Naive B cell (primary cell): ENCODE data around the gene ANKRD65. TPM values are rescaled to one million over a fixed set of nuclear protein-coding genes. Genes with fewer than 3 reads are reported as not detected.
"Not testable (repeated sequence)": the region's sequence is repeated elsewhere in the genome, so short reads cannot be mapped to it uniquely, and the experiment has no call there.

Experiments
- ATAC-seq, 2 donors: fragments of 150-1000 bp; cut with Tn5 transposase; 2 replicates each; pipeline ENCODE4 v1.10.0; 2021; ENCODE audit warnings: low read depth in 2 of 2, mild to moderate bottlenecking in 2 of 2, moderate library complexity in 2 of 2
- DNase-seq: peaks from one replicate; pipeline ENCODE4 v3.0.0; 2022
- H3K27ac Mint-ChIP-seq, 6 donors: one replicate each; pipeline ENCODE4 v1.8.0; 2020 to 2022; ENCODE audit warnings: mild to moderate bottlenecking in 6 of 6, mixed read lengths in 6 of 6, moderate library complexity in 5 of 6, inconsistent platforms in 2 of 6
- H3K27me3 Mint-ChIP-seq, 3 donors: one replicate each; pipeline ENCODE4 v1.8.0; 2021 to 2022; ENCODE audit warnings: mixed read lengths in 3 of 3, mild to moderate bottlenecking in 1 of 3
- H3K36me3 Mint-ChIP-seq, 2 donors: one replicate each; pipeline ENCODE4 v1.8.0; 2020 to 2022; ENCODE audit warnings: mixed read lengths in 2 of 2, inconsistent platforms in 1 of 2, mild to moderate bottlenecking in 1 of 2
- H3K4me1 Mint-ChIP-seq, 3 donors: one replicate each; pipeline ENCODE4 v1.8.0; 2020 to 2022; ENCODE audit warnings: mixed read lengths in 3 of 3, inconsistent platforms in 1 of 3, mild to moderate bottlenecking in 1 of 3, moderate library complexity in 1 of 3
- H3K4me3 Mint-ChIP-seq, 8 donors: one replicate each; pipeline ENCODE4 v1.8.0; 2020 to 2022; ENCODE audit warnings: mild to moderate bottlenecking in 8 of 8, mixed read lengths in 8 of 8, moderate library complexity in 8 of 8, inconsistent platforms in 2 of 8
- H3K9me3 Mint-ChIP-seq, 7 donors: one replicate each; pipeline ENCODE4 v1.8.0; 2020 to 2022; ENCODE audit warnings: mixed read lengths in 7 of 7, mild to moderate bottlenecking in 5 of 7, inconsistent platforms in 2 of 7, moderate library complexity in 1 of 7
- polyA plus RNA-seq, 6 donors: library from polyadenylated mRNA; unstranded; fragments of 300-500 nt; fragmentation: Illumina TruSeq; gene quantifications; one replicate each; pipeline ENCODE4 v1.2.3, GENCODE V29; 2021; ENCODE audit warnings: low read depth in 6 of 6

The ANKRD65 gene
- polyA plus RNA-seq, 6 donors from 2014 or later: 0.17 to 1.5 (median 0.28) TPM; not detected in 1

DNA sequence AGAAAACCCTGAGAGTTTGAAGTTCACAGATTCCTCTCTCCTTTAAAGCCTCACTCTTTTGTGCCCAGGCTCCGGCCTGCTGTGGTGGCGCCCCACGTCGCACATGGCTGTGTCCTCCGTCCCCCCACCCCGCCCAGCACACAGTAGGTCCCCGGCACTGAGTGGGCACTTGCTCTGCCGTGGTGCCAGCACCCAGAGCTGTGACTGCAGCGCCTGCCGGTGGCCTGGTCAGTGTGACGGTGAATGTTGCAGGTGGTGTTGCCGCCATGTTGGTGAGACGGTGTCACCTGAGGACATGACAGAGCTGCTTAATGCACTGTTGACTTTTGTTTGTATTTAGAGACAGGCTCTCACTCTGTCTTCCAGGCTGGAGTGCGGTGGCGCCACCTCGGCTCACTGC is 31.8 kb upstream of the ANKRD65 start:
- H3K4me3 Mint-ChIP-seq: no peak overlapping the region
- H3K36me3 Mint-ChIP-seq: no peaks in the 10 kb centered on the region
- no peak overlapping the region for H3K27ac Mint-ChIP-seq
- DNase-seq (no peak), ATAC-seq (no peak)
- H3K4me1 Mint-ChIP-seq: no peaks in the 10 kb centered on the region
- no peaks in the 10 kb centered on the region for H3K9me3 Mint-ChIP-seq
- peaks cover 5 to 14% (median 9%) of the 10 kb centered on the region in 3 donors for H3K27me3 Mint-ChIP-seq

GRCh38 chr1:1452365-1452739 is 31.3 kb upstream of the ANKRD65 start:
- DNase-seq, ATAC-seq, H3K9me3 Mint-ChIP-seq, H3K4me1 Mint-ChIP-seq, H3K4me3 Mint-ChIP-seq, H3K27ac Mint-ChIP-seq, H3K36me3 Mint-ChIP-seq: not testable (repeated sequence)
- peaks cover 5 to 14% (median 9%) of the 10 kb centered on the region in 3 donors for H3K27me3 Mint-ChIP-seq

GRCh38 chr1:1451696-1452364 is 30.8 kb upstream of the ANKRD65 start:
- H3K4me3 Mint-ChIP-seq: no peak overlapping the region
- no peak overlapping the region for H3K27ac Mint-ChIP-seq
- no peaks in the 10 kb centered on the region for H3K36me3 Mint-ChIP-seq
- no peak for ATAC-seq
- H3K9me3 Mint-ChIP-seq: no peaks in the 10 kb centered on the region
- peaks cover 5 to 14% (median 9%) of the 10 kb centered on the region in 3 donors for H3K27me3 Mint-ChIP-seq
- DNase-seq: no peak
- no peaks in the 10 kb centered on the region for H3K4me1 Mint-ChIP-seq

DNA sequence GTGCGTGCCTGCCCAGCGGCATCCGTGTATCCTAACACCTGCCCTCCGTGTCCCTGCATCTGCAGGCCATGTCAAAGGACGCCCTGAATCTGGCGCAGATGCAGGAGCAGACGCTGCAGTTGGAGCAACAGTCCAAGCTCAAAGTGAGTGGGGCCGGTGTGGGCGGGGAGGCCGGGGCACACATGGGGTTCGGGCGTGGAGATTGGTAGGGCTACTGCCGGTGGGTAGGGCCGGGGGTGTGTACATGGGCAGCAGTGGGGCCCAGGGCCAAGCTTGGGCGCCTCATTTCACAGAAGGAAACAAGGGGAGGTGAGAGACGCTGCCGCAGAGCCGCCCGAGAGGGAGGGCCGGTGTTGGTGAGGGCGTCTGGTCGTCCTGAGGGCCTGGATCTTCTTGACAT is 29.5 kb upstream of the ANKRD65 start:
- not testable (repeated sequence) for DNase-seq, H3K27ac Mint-ChIP-seq, H3K36me3 Mint-ChIP-seq, H3K4me1 Mint-ChIP-seq, ATAC-seq, H3K4me3 Mint-ChIP-seq, H3K9me3 Mint-ChIP-seq
- H3K27me3 Mint-ChIP-seq: peaks cover 5 to 14% (median 9%) of the 10 kb centered on the region in 3 donors

DNA sequence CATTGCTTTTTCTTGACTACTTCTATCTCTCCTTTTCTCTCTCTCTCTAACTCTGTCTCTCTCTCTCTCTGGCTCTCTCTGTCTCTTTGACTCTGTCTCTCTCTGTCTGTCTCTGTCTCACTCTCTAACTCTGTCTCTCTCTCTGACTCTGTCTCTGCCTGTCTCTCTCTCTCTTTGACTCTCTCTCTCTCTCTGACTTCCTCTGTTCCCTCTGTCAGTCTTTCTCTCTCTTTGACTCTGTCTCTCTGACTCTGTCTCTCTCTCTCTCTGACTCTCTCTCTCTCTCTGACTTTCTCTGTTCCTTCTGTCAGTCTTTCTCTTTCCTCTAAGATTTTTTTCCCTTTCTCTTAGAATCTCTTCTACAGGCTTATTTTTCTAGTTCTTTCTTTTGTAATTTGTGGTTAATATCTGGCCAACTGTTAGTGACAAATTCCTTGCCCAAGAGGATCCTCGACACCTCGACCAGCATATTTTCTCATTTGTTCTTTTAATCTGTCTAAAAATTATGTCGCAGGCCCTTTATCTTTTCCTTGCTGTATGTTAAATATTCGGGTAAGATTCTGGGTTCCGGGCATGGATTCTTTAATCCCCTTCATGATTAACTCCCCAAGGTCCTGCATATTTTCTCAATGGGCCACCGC is 28.1 kb upstream of the ANKRD65 start, which contains the start of gene ATAD3C:
Gene ATAD3C, plus strand, starts transcription at position 591 of the 641 bp plus-strand sequence. CDS start 995 bp downstream, outside the sequence.
- H3K27ac Mint-ChIP-seq: peak within 1 kb of the TSS in 1 of 6 donors; percentile 0
- no peak within 1 kb of the TSS for H3K4me3 Mint-ChIP-seq
- H3K4me1 Mint-ChIP-seq: no peaks in the 10 kb centered on the region
- no peaks in the 10 kb centered on the region for H3K9me3 Mint-ChIP-seq
- ATAC-seq (no peak), DNase-seq (no peak)
- H3K36me3 Mint-ChIP-seq: no peaks in the 10 kb centered on the region
- H3K27me3 Mint-ChIP-seq: peaks cover 5 to 15% (median 9%) of the 10 kb centered on the region in 3 donors

- peaks cover 5 to 16% (median 9%) of the 10 kb centered on the region in 3 donors for H3K27me3 Mint-ChIP-seq
- not testable (repeated sequence) for DNase-seq, ATAC-seq, H3K4me1 Mint-ChIP-seq, H3K36me3 Mint-ChIP-seq, H3K4me3 Mint-ChIP-seq, H3K27ac Mint-ChIP-seq, H3K9me3 Mint-ChIP-seq
Measured at GRCh38 chr1:1446631-1447030, 25.6 kb upstream of the ANKRD65 start.

DNA sequence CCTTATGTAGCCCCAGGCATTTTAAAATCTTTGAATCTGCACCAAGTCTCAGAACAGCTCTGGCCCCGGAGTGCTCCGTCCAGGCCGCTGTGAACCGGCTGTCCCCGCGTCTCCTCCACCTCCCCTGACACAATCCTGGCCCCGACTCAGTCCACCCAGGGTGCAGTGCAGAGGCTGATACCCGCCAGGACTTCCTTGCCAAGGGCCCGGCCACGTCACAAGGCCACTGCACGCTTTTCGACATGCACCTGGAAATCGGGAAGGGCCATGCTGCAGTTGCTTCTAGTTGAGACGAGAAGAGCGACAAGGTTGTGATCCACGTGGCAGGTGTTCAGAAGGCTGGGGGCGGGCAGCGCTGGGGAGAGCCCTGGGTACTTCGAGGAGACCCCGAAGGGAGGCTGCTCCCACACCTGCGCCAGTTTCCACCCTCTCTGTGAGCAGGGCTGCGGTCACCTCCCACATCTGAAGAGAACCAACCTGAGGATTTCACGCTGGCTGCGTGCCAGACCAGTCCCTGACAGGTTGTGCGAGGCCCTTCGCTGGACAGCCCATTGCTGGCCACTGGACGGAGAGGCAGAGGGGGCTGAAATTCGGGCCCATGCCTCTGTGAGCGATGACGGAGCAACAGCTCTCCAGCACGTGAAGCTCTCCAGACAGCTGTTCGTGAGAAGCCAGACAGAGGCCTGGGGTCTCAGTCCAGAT is 21.1 kb upstream of the ANKRD65 start:
- peak overlapping the region in 1 of 6 donors; percentile 36 for H3K27ac Mint-ChIP-seq

GRCh38 chr1:1441002-1441888 is 20.2 kb upstream of the ANKRD65 start:
- peaks cover 3 to 9% (median 8%) of the 10 kb centered on the region in 3 donors for H3K4me1 Mint-ChIP-seq
- DNase-seq (peak; percentile 46), ATAC-seq (peak; percentile 86 to 95)
- H3K36me3 Mint-ChIP-seq: no peaks in the 10 kb centered on the region
- H3K9me3 Mint-ChIP-seq: no peaks in the 10 kb centered on the region
- no peak overlapping the region for H3K27ac Mint-ChIP-seq
- no peak overlapping the region for H3K4me3 Mint-ChIP-seq
- peaks cover 0 to 26% (median 0%) of the 10 kb centered on the region in 3 donors for H3K27me3 Mint-ChIP-seq

More for the DNA sequence above, 21.1 kb upstream of the ANKRD65 start:
- Mint-ChIP-seq H3K4me3 (no peak overlapping the region), H3K36me3 (no peaks in the 10 kb centered on the region), H3K27me3 (peaks cover 0 to 21% (median 0%) of the 10 kb centered on the region in 3 donors), H3K4me1 (peaks cover 0 to 6% (median 6%) of the 10 kb centered on the region in 3 donors), H3K9me3 (no peaks in the 10 kb centered on the region)
- DNase-seq: no peak
- ATAC-seq: no peak

GRCh38 chr1:1440262-1441001 is 19.4 kb upstream of the ANKRD65 start:
- Mint-ChIP-seq H3K36me3 (no peaks in the 10 kb centered on the region), H3K4me3 (no peak overlapping the region), H3K4me1 (peaks cover 4 to 10% (median 10%) of the 10 kb centered on the region in 3 donors), H3K27me3 (peaks cover 0 to 28% (median 0%) of the 10 kb centered on the region in 3 donors), H3K9me3 (no peaks in the 10 kb centered on the region), H3K27ac (no peak overlapping the region)
- DNase-seq (no peak), ATAC-seq (no peak)

DNA sequence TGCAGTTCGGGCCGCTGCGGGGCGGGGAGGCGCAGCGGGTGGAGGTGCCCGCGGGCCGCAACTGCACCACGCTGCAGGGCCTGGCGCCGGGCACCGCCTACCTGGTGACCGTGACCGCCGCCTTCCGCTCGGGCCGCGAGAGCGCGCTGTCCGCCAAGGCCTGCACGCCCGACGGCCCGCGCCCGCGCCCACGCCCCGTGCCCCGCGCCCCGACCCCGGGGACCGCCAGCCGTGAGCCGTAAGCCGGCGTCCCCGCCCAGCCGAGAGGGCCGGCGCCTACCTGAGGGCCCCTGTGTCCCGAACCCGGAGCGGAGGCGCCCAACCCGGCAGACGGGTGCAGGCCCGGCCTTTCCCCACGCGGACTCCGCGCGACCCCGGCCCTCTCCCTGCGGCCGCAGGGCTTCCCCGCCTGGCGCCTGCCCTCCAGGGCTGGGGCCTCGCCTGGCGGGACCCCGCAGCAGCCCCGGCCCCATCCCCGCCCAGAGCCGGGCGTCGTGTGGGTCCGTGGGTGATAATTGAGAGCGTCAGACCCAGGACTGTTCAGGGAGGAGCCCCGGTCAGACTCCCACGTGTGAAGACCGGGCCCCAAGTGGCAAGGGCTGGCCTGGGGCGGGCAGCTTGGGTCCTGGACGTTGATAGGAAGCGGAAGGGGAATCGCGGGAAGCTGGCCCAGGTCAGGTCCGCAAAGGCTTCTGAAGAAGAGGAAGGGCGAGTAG is 18.6 kb upstream of the ANKRD65 start:
- peaks cover 3 to 34% (median 5%) of the 10 kb centered on the region in 3 donors for H3K27me3 Mint-ChIP-seq
- ATAC-seq: no peak
- H3K4me1 Mint-ChIP-seq: peaks cover 8 to 16% (median 14%) of the 10 kb centered on the region in 3 donors
- peak overlapping the region in 1 of 8 donors; percentile 60 for H3K4me3 Mint-ChIP-seq
- H3K27ac Mint-ChIP-seq: no peak overlapping the region
- H3K36me3 Mint-ChIP-seq: no peaks in the 10 kb centered on the region
- H3K9me3 Mint-ChIP-seq: no peaks in the 10 kb centered on the region
- DNase-seq: no peak

- H3K27ac Mint-ChIP-seq: no peak overlapping the region
- no peaks in the 10 kb centered on the region for H3K9me3 Mint-ChIP-seq
- peaks cover 8 to 23% (median 14%) of the 10 kb centered on the region in 3 donors for H3K4me1 Mint-ChIP-seq
- ATAC-seq (no peak), DNase-seq (no peak)
- H3K27me3 Mint-ChIP-seq: peaks cover 3 to 37% (median 5%) of the 10 kb centered on the region in 3 donors
- no peaks in the 10 kb centered on the region for H3K36me3 Mint-ChIP-seq
- H3K4me3 Mint-ChIP-seq: no peak overlapping the region
Measured at GRCh38 chr1:1438531-1439381, 17.7 kb upstream of the ANKRD65 start.
